SK-N-SH (cell line): ENCODE results near the gene CORO6. TPM values are rescaled to one million over a fixed set of nuclear protein-coding genes. Genes with fewer than 3 reads are reported as not detected.
A peak's percentile ranks its signal among the peaks of the same experiment; 100 is the strongest.

Experiments
- CTCF ChIA-PET: fragments of 300-600, 350-600 bp; formaldehyde crosslinking; extraction: SDS; loops from one replicate; lab custom pipeline; 2021; lab: Yijun Ruan, JAX
- POLR2A ChIA-PET: fragments of 350-600 bp; sonication (Branson Sonifier 250); formaldehyde crosslinking; extraction: SDS; loops from one replicate; lab custom pipeline; 2020; ENCODE audit warnings: antibody characterized with exemption, inconsistent platforms; lab: Yijun Ruan, JAX
- DNase-seq: peaks from one replicate; pipeline ENCODE4 v3.0.0; 2012
- H2AFZ ChIP-seq: fragments of 200-600 bp; sonication (generic); 2 replicates; pipeline ENCODE4 v1.8.1; 2016; ENCODE audit warnings: antibody characterized with exemption, mild to moderate bottlenecking, low read depth
- H3F3A ChIP-seq: fragments of 200-600 bp; sonication (generic); replicated peaks from 2 replicates; pipeline ENCODE3; 2016; ENCODE audit warnings: antibody characterized with exemption, mild to moderate bottlenecking; ENCODE audit not compliant: insufficient read depth
- H3K27ac ChIP-seq, 2 experiments: fragments of 200-500 bp in 1 of 2; fragments of 200-600 bp in 1 of 2; sonication (Bioruptor generic) in 1 of 2; sonication (generic), shearing (Covaris generic) in 1 of 2; 2 replicates each; pipeline versions ENCODE4 v1.5.1 to v1.6.1; 2014 to 2016; ENCODE audit warnings: low read depth in 2 of 2, inconsistent platforms in 1 of 2, low read length in 1 of 2, mild to moderate bottlenecking in 1 of 2, mixed read lengths in 1 of 2
- H3K27me3 ChIP-seq: fragments of 200-600 bp; sonication (generic), shearing (Covaris generic); 2 replicates; pipeline ENCODE4 v1.6.1; 2016; ENCODE audit warnings: mixed run types; ENCODE audit not compliant: insufficient read depth
- H3K36me3 ChIP-seq, 2 experiments: fragments of 200-500 bp in 1 of 2; fragments of 200-600 bp in 1 of 2; sonication (Bioruptor generic) in 1 of 2; sonication (generic) in 1 of 2; replicated peaks in 1 of 2; 2 replicates each; pipeline versions ENCODE3 to v1.5.1; 2014 to 2016; ENCODE audit warnings: low read length in 1 of 2, mild to moderate bottlenecking in 1 of 2; ENCODE audit not compliant: insufficient read depth in 2 of 2, control insufficient read depth in 1 of 2
- H3K4me1 ChIP-seq, 2 experiments: fragments of 200-500 bp in 1 of 2; fragments of 200-600 bp in 1 of 2; sonication (Bioruptor generic) in 1 of 2; sonication (generic), shearing (Covaris generic) in 1 of 2; 2 replicates each; pipeline versions ENCODE4 v1.5.1 to v1.6.1; 2014 to 2016; ENCODE audit warnings: low read depth in 1 of 2, low read length in 1 of 2, mixed run types in 1 of 2; ENCODE audit not compliant: insufficient read depth in 2 of 2, control insufficient read depth in 1 of 2
- H3K4me2 ChIP-seq: fragments of 200-600 bp; sonication (generic), shearing (Covaris generic); 2 replicates; pipeline ENCODE4 v1.6.1; 2017; ENCODE audit warnings: mixed run types
- H3K4me3 ChIP-seq, 2 experiments: fragments of 200-500 bp in 1 of 2; fragments of 200-600 bp in 1 of 2; sonication (Bioruptor generic) in 1 of 2; sonication (generic), shearing (Covaris generic) in 1 of 2; 2 replicates each; pipeline versions ENCODE4 v1.5.1 to v1.8.1; 2014 to 2016; ENCODE audit warnings: low read depth in 2 of 2, inconsistent platforms in 1 of 2, low read length in 1 of 2, mild to moderate bottlenecking in 1 of 2, mixed read lengths in 1 of 2, moderate library complexity in 1 of 2
- H3K79me2 ChIP-seq: fragments of 200-600 bp; sonication (generic); 2 replicates; pipeline ENCODE4 v1.8.1; 2017; ENCODE audit warnings: mild to moderate bottlenecking; ENCODE audit not compliant: insufficient read depth
- H3K9ac ChIP-seq: fragments of 200-600 bp; sonication (generic); 2 replicates; pipeline ENCODE4 v1.6.1; 2017; ENCODE audit warnings: mixed run types
- H3K9me2 ChIP-seq: fragments of 200-600 bp; sonication (generic); 2 replicates; pipeline ENCODE4 v1.6.1; 2017; ENCODE audit warnings: mixed run types
- H3K9me3 ChIP-seq: fragments of 200-600 bp; sonication (generic); 2 replicates; pipeline ENCODE4 v1.6.1; 2017; ENCODE audit warnings: mixed run types, mild to moderate bottlenecking, moderate library complexity
- H4K20me1 ChIP-seq: fragments of 200-600 bp; sonication (generic); 2 replicates; pipeline ENCODE4 v1.6.1; 2017; ENCODE audit warnings: mild to moderate bottlenecking, mixed run types; ENCODE audit not compliant: insufficient read depth
- CHD2 ChIP-seq: fragments of 150-350 bp; IDR thresholded peaks from 2 replicates; pipeline ENCODE4 v1.6.1; 2018; ENCODE audit warnings: low read length; ENCODE audit not compliant: partially characterized antibody
- FOSL2 ChIP-seq: IDR thresholded peaks from 2 replicates; pipeline ENCODE4 v1.4.0; 2012; ENCODE audit warnings: low read depth, mild to moderate bottlenecking, moderate library complexity, borderline replicate concordance
- FOXJ3 ChIP-seq: sonication (generic); formaldehyde crosslinking; IDR thresholded peaks from 2 replicates; pipeline ENCODE4 v1.5.1; 2020; ENCODE audit warnings: mild to moderate bottlenecking, missing genetic modification reagents
- GABPA ChIP-seq: IDR thresholded peaks from 2 replicates; pipeline ENCODE4 v1.4.0; 2012; ENCODE audit warnings: low read depth, mild to moderate bottlenecking
- MXI1 ChIP-seq: IDR thresholded peaks from 2 replicates; pipeline ENCODE4 v1.6.1; 2012; ENCODE audit warnings: mild to moderate bottlenecking, low read depth, low read length, improper control_type of control experiment
- NRF1 ChIP-seq: IDR thresholded peaks from 2 replicates; pipeline ENCODE4 v1.6.1; 2012; ENCODE audit warnings: low read depth, mild to moderate bottlenecking, low read length
- RAD21 ChIP-seq: IDR thresholded peaks from 2 replicates; pipeline ENCODE4 v1.6.1; 2012; ENCODE audit warnings: mild to moderate bottlenecking, low read length
- RCOR1 ChIP-seq: fragments of 150-350 bp; IDR thresholded peaks from 2 replicates; pipeline ENCODE4 v1.6.1; 2017; ENCODE audit warnings: antibody characterized with exemption, low read length
- RFX5 ChIP-seq: IDR thresholded peaks from 2 replicates; pipeline ENCODE4 v1.6.1; 2012; ENCODE audit warnings: mild to moderate bottlenecking, improper control_type of control experiment, low read length
- SIN3A ChIP-seq: IDR thresholded peaks from 2 replicates; pipeline ENCODE4 v1.6.1; 2012; ENCODE audit warnings: low read depth, mild to moderate bottlenecking, low read length, moderate library complexity, borderline replicate concordance
- TEAD4 ChIP-seq: IDR thresholded peaks from 2 replicates; pipeline ENCODE4 v1.4.0; 2012; ENCODE audit warnings: mild to moderate bottlenecking, borderline replicate concordance; ENCODE audit not compliant: insufficient read depth
- USF1 ChIP-seq: IDR thresholded peaks from 2 replicates; pipeline ENCODE4 v1.4.0; 2012; ENCODE audit warnings: low read depth, borderline replicate concordance
- YY1 ChIP-seq: IDR thresholded peaks from 2 replicates; pipeline ENCODE4 v1.4.0; 2012; ENCODE audit warnings: low read depth, mild to moderate bottlenecking
- WGBS: methylation state at CpG from one replicate; pipeline ENCODE4 v1.1.6; 2017; ENCODE audit warnings: low lambda C conversion rate; 5-methylcytosine and 5-hydroxymethylcytosine counted together
- polyA plus RNA-seq, 3 experiments: library from polyadenylated mRNA; depleted of rRNA; stranded (reverse); fragments of >200 nt; gene quantifications; 2 replicates each; pipeline ENCODE4 v1.2.3, GENCODE V29; 2012
- TF ChIP-seq, protein P1 (sequence below): fragments of 150-350 bp; IDR thresholded peaks from 2 replicates; pipeline ENCODE4 v1.6.1; 2016; ENCODE audit warnings: mild to moderate bottlenecking, low read depth, low read length

CORO6 gene
- polyA plus RNA-seq, 1 of the 3 experiments (the other 2 are of a cell fraction): 18.4 TPM

- 96% methylated on average over 5 of the region's 5 CpGs for WGBS
- Histone ChIP-seq H3K36me3 (peaks cover 22 to 26% of the 10 kb centered on the region in 2 experiments), H3K4me2 (no peak overlapping the region), H3K79me2 (no peaks in the 10 kb centered on the region), H3K4me1 (peaks cover 13 to 18% of the 10 kb centered on the region in 2 experiments; a peak in 3 of 4 replicates), H3F3A (peaks cover 7% of the 10 kb centered on the region), H4K20me1 (no peaks in the 10 kb centered on the region), H3K9ac (no peak overlapping the region), H3K27me3 (no peaks in the 10 kb centered on the region), H3K9me2 (no peaks in the 10 kb centered on the region), H2AFZ (no peak overlapping the region), H3K9me3 (no peaks in the 10 kb centered on the region), H3K4me3 (no peak overlapping the region), H3K27ac (no peak overlapping the region; a peak in 1 of 4 replicates)
- no peak for DNase-seq
- ChIA-PET POLR2A (no interaction called here), CTCF (no interaction called here)
- TF ChIP-seq USF1: no peak
- TF ChIP-seq NRF1: no peak
- no peak for TF ChIP-seq FOXJ3
- TF ChIP-seq SIN3A: no peak
- no peak for TF ChIP-seq RCOR1
Observed at GRCh38 chr17:29649359-29649758, 26.6 kb upstream of the CORO6 start.

GRCh38 chr17:29648005-29648404, 25.3 kb upstream of the CORO6 start:
- Histone ChIP-seq H3K36me3 (peaks cover 16 to 26% of the 10 kb centered on the region in 2 experiments), H3K27ac (peak overlapping the region in 1 of 2 experiments; percentile 18; a peak in 1 of 4 replicates), H3F3A (peaks cover 7% of the 10 kb centered on the region), H2AFZ (no peak overlapping the region), H4K20me1 (no peaks in the 10 kb centered on the region), H3K4me3 (no peak overlapping the region), H3K27me3 (no peaks in the 10 kb centered on the region), H3K4me2 (no peak overlapping the region), H3K9ac (no peak overlapping the region), H3K9me2 (no peaks in the 10 kb centered on the region), H3K79me2 (no peaks in the 10 kb centered on the region), H3K4me1 (peaks cover 22 to 32% of the 10 kb centered on the region in 2 experiments; a peak in 3 of 4 replicates), H3K9me3 (no peaks in the 10 kb centered on the region)
- no peak for TF ChIP-seq MXI1
- no peak for TF ChIP-seq FOSL2
- TF ChIP-seq RFX5: no peak
- TF ChIP-seq RAD21: no peak
- no peak for TF ChIP-seq CHD2
- no peak for TF ChIP-seq NRF1
- no peak for TF ChIP-seq TEAD4
- TF ChIP-seq FOXJ3: no peak
- TF ChIP-seq USF1: no peak
- TF ChIP-seq, protein P1, sequence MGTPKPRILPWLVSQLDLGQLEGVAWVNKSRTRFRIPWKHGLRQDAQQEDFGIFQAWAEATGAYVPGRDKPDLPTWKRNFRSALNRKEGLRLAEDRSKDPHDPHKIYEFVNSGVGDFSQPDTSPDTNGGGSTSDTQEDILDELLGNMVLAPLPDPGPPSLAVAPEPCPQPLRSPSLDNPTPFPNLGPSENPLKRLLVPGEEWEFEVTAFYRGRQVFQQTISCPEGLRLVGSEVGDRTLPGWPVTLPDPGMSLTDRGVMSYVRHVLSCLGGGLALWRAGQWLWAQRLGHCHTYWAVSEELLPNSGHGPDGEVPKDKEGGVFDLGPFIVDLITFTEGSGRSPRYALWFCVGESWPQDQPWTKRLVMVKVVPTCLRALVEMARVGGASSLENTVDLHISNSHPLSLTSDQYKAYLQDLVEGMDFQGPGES: no peak
- no peak for TF ChIP-seq GABPA
- no peak for TF ChIP-seq YY1
- no peak for DNase-seq
- WGBS: 94% methylated on average over 5 of the region's 5 CpGs
- ChIA-PET POLR2A (no interaction called here), CTCF (interaction anchor here (0.6 to 1.3 kb wide), 2 partner anchors 33 to 132 kb away, joined by 3 to 4 read pairs; no protein-coding TSS in a partner anchor)
